Muscle layer of colon (tissue), 2 donors: Measurements from ENCODE around the gene SLC7A5.

ENCODE experiments used
- H3K27ac ChIP-seq: one replicate; pipeline ENCODE4 v1.7.0; 2013; ENCODE audit warnings: low read depth, mild to moderate bottlenecking, low read length, moderate library complexity
- H3K27me3 ChIP-seq, 2 donors: one replicate each; pipeline ENCODE4 v1.7.0; 2013; ENCODE audit warnings: low read length in 2 of 2, mild to moderate bottlenecking in 2 of 2; ENCODE audit not compliant: insufficient read depth in 2 of 2, control insufficient read depth in 1 of 2
- H3K36me3 ChIP-seq: one replicate; pipeline ENCODE4 v1.7.0; 2013; ENCODE audit warnings: mild to moderate bottlenecking, low read length; ENCODE audit not compliant: insufficient read depth
- H3K4me1 ChIP-seq: one replicate; pipeline ENCODE4 v1.7.0; 2013; ENCODE audit warnings: mild to moderate bottlenecking, low read length; ENCODE audit not compliant: insufficient read depth
- H3K4me3 ChIP-seq, 2 donors: one replicate each; pipeline ENCODE4 v1.7.0; 2013; ENCODE audit warnings: low read length in 2 of 2, low read depth in 1 of 2, mild to moderate bottlenecking in 1 of 2, moderate library complexity in 1 of 2
- H3K9ac ChIP-seq: one replicate; pipeline ENCODE4 v1.7.0; 2013; ENCODE audit warnings: low read length
- H3K9me3 ChIP-seq: one replicate; pipeline ENCODE4 v1.7.0; 2013; ENCODE audit warnings: mild to moderate bottlenecking, low read length
- donor health status: abdominal sarcoma.
- donor health status: Adenocarcinoma of cecum.

SLC7A5 gene

DNA sequence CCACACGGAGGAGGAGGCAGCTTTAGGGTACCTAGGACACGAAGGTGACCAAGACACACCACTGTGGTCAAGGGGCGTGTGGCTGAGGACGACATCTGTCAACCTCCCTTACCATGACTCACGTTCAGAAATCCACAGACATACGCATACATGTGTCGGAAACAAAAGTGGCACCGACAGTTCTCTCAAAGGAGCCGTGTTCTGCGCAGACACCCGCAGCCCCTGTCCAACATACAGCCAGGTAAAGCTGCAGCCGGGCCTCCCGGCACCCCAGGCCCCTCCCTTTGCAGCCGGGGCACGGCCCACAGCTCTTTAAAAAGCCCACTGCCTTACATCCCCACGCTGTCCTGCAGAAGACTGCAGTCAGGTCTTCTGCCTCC, 63.1 kb downstream of the SLC7A5 start:
- Histone ChIP-seq H3K27me3 (no peaks in the 10 kb centered on the region), H3K27ac (peak overlapping the region; percentile 19), H3K4me3 (peak overlapping the region; percentile 3 to 55), H3K4me1 (peaks cover 12% of the 10 kb centered on the region), H3K36me3 (no peaks in the 10 kb centered on the region), H3K9ac (no peak overlapping the region), H3K9me3 (no peaks in the 10 kb centered on the region)

DNA sequence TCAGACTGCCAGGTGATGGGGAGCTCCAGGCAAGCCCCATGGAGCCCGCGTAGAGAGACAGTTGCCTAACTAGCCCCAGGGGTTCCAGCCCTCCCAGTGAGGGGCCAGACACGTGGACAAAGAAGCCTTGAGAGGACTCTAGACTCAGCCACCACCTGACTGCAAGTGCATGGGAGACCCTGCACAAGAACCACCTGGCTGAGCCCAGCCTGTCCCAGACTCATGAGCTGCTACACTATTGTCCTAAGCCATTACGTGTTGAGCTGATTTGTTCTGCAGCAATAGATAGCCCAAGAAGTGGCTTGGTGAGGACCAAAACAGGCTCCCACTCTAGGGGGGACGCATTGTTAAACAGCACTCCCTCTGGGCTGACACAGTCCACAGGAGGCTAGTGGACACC, 65.9 kb downstream of the SLC7A5 start:
- Histone ChIP-seq H3K9me3 (no peaks in the 10 kb centered on the region), H3K4me1 (peaks cover 12% of the 10 kb centered on the region), H3K4me3 (no peak overlapping the region), H3K9ac (no peak overlapping the region), H3K27me3 (no peaks in the 10 kb centered on the region), H3K27ac (no peak overlapping the region), H3K36me3 (no peaks in the 10 kb centered on the region)

DNA sequence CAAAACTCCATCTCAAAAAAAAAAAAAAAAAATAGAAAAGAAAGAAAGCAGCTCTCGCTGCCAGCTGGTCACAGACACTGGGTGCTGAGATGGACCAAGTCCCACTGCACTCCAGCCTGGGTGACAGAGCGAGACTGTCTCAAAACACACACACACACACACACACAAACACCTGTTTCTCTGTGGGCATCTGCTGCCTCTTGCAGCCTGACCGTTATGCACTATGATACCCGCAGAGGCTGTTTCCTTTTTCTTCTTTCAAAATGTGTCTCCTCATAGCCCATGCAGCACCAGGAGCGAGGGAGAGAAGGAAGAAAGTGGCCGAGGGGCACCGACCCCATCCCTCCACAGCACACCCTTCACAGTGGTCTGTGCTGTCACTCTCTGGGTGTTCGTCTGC, 66.6 kb downstream of the SLC7A5 start:
- no peaks in the 10 kb centered on the region for H3K27me3 ChIP-seq
- H3K27ac ChIP-seq = no peak overlapping the region
- H3K4me1 ChIP-seq = peaks cover 12% of the 10 kb centered on the region
- no peaks in the 10 kb centered on the region for H3K9me3 ChIP-seq
- H3K36me3 ChIP-seq = no peaks in the 10 kb centered on the region
- no peak overlapping the region for H3K4me3 ChIP-seq
- H3K9ac ChIP-seq = no peak overlapping the region

DNA sequence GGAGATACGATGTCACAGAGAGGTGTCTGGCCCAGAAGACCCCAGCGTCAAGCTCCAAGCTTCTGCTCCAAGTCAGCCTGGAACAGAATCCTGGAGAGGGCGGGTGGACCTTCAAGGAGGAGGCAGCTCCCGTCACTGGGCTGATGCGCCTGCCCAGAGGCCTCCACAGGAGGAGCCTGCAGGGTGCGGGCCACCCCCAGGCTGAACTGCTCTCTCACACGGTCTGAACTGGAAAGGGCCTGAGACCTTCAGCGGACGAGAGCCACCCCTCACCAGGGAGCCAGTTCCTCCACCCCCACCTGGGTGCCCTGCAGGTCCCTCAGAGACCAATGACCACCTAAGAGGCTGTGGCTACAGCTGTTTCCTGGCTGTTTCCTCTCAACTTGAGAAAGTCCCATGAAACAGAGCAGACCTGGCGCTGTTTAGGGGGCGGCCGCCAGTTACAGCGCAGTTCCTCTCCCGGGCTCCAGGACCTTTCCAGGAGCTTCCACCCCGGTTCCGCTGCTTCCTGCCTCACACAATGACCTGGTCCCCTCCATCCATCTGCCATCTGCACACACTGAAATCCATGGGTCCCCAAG, 67.5 kb downstream of the SLC7A5 start:
- no peak overlapping the region for H3K27ac ChIP-seq
- H3K36me3 ChIP-seq = no peaks in the 10 kb centered on the region
- no peaks in the 10 kb centered on the region for H3K9me3 ChIP-seq
- H3K4me1 ChIP-seq = peaks cover 6% of the 10 kb centered on the region
- H3K4me3 ChIP-seq = no peak overlapping the region
- no peak overlapping the region for H3K9ac ChIP-seq
- no peaks in the 10 kb centered on the region for H3K27me3 ChIP-seq

DNA sequence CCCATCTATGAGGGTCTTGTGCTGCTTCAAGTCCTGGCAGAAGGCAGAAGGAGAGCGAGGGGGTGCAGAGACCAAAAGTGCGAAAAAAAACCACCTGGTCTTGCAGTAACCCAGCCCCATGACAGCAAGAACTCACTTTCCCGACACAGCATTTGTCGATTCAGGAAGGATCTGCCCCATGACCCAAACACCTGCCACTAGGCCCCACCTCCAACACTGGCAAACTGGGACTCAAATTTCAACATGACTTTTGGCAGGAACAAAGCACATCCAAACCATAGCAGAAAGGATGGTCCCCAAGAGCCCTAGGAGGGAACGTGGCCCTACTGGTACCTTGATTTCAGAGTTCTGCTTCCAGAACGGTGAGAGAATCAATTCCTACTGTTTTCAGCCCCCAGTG, 68.8 kb downstream of the SLC7A5 start:
- no peak overlapping the region for H3K4me3 ChIP-seq
- H3K4me1 ChIP-seq = no peaks in the 10 kb centered on the region
- H3K36me3 ChIP-seq = no peaks in the 10 kb centered on the region
- H3K27me3 ChIP-seq = no peaks in the 10 kb centered on the region
- no peak overlapping the region for H3K27ac ChIP-seq
- no peak overlapping the region for H3K9ac ChIP-seq
- no peaks in the 10 kb centered on the region for H3K9me3 ChIP-seq

DNA sequence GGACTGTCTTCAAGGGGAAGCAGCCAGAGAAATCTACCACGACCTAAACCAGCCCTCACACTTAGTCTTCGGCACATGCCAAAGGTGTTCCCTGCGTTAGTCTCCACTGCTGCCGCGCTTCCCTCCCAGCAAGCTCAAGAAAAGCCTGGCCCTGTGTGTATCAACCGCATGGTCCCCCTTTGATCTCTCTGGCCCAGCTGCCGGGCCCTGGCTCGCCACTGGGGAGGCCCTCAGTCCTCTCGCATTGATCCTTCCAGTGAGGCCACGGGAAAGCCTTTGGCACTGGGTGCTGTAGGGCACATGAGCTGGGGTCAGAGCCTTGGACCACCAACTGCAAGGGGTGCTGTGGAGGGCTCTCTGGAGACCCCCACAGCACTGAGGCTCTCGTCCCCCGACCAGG, 74.0 kb downstream of the SLC7A5 start:
- Histone ChIP-seq H3K36me3 (no peaks in the 10 kb centered on the region), H3K4me3 (no peak overlapping the region)

DNA sequence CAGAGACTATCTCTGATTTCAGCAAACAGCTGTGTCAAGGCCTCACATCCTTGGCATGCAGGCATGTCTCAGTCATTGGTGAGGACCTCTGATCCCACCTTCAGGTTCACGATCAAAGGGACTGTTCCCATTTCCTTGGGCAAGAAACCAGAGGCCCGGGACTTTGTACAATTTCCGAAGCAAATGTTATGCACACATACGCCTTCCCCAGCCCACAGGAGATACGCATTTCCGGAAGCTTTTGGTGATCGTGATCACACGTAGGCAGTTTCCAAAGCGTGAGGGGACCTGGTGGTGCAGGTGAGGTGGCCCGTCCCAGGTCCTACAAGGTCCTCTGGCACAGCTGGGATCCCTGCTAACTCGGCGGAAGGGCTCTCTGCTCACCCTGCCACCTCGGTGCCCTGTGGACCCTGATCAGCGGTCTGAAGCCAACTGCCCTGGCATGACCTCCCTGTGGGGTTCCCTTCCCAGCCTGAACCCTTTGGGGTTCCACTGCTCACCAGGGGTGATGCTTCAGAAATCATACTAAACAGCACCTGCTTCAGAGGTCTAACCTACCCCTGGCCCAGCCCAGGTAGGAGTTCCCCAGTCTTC, 74.7 kb downstream of the SLC7A5 start:
- no peaks in the 10 kb centered on the region for H3K27me3 ChIP-seq

More for the DNA sequence above, 74.0 kb downstream of the SLC7A5 start:
- Histone ChIP-seq H3K9me3 (no peaks in the 10 kb centered on the region), H3K4me1 (peaks cover 11% of the 10 kb centered on the region), H3K27me3 (no peaks in the 10 kb centered on the region), H3K9ac (no peak overlapping the region), H3K27ac (no peak overlapping the region)

DNA sequence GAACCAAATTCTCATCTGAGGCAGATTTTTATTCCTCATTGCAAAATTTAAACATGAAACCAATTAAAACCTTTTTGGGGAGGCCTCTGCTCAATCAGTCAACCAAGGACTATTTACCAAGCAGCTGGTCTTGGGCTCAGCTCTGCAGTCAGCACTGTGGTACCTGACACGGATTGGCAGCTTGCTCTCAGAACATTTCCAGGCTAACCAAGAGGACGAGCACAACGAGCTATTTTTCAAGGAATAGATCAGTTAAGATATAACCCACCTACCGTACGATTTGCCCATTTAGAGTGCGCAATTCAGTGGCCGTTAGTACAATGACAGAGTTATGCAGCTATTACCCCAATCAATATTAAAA, 77.1 kb downstream of the SLC7A5 start:
- Histone ChIP-seq H3K36me3 (no peaks in the 10 kb centered on the region), H3K4me3 (no peak overlapping the region), H3K4me1 (peaks cover 22% of the 10 kb centered on the region), H3K27ac (no peak overlapping the region), H3K27me3 (no peaks in the 10 kb centered on the region), H3K9me3 (no peaks in the 10 kb centered on the region), H3K9ac (no peak overlapping the region)

More for the DNA sequence above, 74.7 kb downstream of the SLC7A5 start:
- Histone ChIP-seq H3K9ac (no peak overlapping the region), H3K4me1 (peaks cover 18% of the 10 kb centered on the region), H3K4me3 (no peak overlapping the region), H3K9me3 (no peaks in the 10 kb centered on the region), H3K27ac (no peak overlapping the region), H3K36me3 (no peaks in the 10 kb centered on the region)

DNA sequence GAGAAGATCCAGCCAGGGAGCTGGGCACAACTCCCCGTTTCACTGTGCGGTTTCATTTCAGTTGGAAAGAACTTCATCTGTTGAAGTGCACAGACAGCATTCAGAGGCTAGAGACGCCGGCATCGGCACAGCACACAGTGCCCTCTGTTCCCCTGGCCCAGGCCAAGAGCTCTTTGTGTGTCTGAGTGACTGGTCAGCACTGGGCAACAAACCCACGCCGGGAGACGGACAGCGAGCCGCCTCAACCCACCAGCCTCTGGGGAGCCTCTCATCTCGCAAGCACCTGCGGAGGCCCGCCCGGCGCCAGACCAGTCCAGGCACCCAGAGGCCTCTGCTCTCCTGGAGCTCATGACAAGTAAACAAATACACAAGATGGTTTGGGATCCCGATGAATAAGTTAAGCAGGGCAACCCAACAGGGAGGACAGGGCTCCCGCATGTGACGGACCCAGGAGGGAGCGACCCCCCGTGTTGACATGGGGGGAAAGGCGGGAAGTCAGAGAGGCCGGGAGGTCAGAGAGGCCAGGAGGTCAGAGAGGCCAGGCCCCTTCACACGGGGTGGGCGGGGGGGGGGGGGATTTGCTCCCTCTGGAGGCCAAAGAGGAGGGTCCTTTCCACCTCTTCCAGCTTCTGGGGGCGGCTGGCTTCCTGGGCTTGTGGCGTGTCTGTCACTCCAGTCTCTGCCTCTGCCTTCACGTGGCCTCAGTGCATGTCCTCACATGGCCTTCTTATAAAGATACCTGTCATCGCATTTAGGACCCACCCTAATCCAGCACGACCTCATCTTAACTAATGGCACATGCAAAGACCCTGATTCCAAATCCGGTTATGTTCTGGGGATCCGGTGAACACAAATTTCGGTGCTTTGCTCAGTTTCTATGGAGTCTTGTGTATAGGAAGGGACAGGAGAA, 77.8 kb downstream of the SLC7A5 start:
- peaks cover 22% of the 10 kb centered on the region for H3K4me1 ChIP-seq
- H3K36me3 ChIP-seq = no peaks in the 10 kb centered on the region
- no peak overlapping the region for H3K9ac ChIP-seq
- no peaks in the 10 kb centered on the region for H3K27me3 ChIP-seq
- peak overlapping the region; percentile 66 for H3K27ac ChIP-seq
- no peak overlapping the region for H3K4me3 ChIP-seq
- no peaks in the 10 kb centered on the region for H3K9me3 ChIP-seq

DNA sequence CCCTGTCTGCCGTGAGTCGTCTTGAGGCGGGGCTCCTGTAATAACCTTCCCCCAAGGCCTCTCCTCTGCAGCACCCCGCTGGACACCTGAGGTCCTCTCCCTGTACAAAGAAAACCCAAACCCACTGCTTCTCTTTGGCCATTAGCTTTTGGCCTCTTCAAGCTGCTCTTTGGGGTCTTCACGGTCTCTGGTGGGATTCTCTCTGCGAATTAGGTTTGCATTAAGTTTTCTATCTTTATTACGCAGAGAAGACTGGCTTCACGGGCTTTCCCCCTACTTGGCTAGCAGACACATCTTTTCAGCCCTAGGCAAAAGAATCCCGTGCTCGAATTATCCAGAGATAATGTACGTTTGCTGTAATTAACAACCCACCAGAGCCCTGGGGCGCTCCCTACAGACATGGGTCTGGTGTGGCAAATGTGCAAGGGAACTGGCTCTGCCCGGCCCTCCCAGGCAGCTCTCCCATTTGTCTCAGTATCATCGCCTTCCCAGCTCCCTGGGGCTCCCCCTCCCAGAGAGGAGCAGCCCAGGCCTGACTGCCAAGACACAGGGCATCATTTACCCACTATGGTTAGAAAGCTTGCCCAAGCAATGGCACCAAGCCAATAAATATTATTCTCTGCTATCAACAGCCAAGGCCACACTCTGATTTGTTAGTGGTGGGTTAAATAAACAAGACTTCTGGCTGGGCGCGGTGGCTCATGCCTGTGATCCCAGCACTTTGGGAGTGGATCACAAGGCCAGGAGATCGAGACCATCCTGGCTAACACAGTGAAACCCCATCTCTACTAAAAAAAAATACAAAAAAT, 78.8 kb downstream of the SLC7A5 start:
- H3K36me3 ChIP-seq = no peaks in the 10 kb centered on the region
- no peaks in the 10 kb centered on the region for H3K9me3 ChIP-seq
- H3K9ac ChIP-seq = no peak overlapping the region
- H3K27me3 ChIP-seq = no peaks in the 10 kb centered on the region
- peak overlapping the region; percentile 85 for H3K27ac ChIP-seq
- H3K4me3 ChIP-seq = no peak overlapping the region
- H3K4me1 ChIP-seq = peaks cover 22% of the 10 kb centered on the region
